Neural cell (in vitro differentiated cells): ENCODE measurements around the gene GPR42. TPM values are rescaled to one million over a fixed set of nuclear protein-coding genes. Genes with fewer than 3 reads are reported as not detected.

Source experiments
- H2AFZ ChIP-seq: fragments of 200-600, 300-800 bp; sonication (generic), shearing (Covaris generic); 2 replicates; pipeline ENCODE4 v1.6.0; 2014; ENCODE audit warnings: low read depth, mild to moderate bottlenecking, antibody characterized with exemption, low read length, moderate library complexity
- H3F3A ChIP-seq: fragments of 200-600 bp; shearing (Covaris generic); 2 replicates; pipeline ENCODE4 v1.6.1; 2016; ENCODE audit warnings: mild to moderate bottlenecking, moderate library complexity, mixed read lengths, antibody characterized with exemption, low read length; ENCODE audit not compliant: insufficient read depth, poor library complexity, severe bottlenecking
- H3K27ac ChIP-seq: fragments of 200-600, 300-800 bp; sonication (generic), shearing (Covaris generic); 2 replicates; pipeline ENCODE4 v1.5.1; 2014; ENCODE audit warnings: mild to moderate bottlenecking, low read length, moderate library complexity
- H3K27me3 ChIP-seq: fragments of 300-800, 200-600 bp; sonication (generic), shearing (Covaris generic); 2 replicates; pipeline ENCODE4 v1.6.0; 2014; ENCODE audit warnings: mild to moderate bottlenecking, low read depth, low read length, moderate library complexity; ENCODE audit not compliant: insufficient read depth
- H3K36me3 ChIP-seq: fragments of 300-800, 200-600 bp; sonication (generic), shearing (Covaris generic); 2 replicates; pipeline ENCODE4 v1.5.1; 2014; ENCODE audit warnings: mild to moderate bottlenecking, antibody characterized with exemption, low read length, moderate library complexity; ENCODE audit not compliant: insufficient read depth
- H3K4me2 ChIP-seq: fragments of 300-800, 200-600 bp; sonication (generic), shearing (Covaris generic); 2 replicates; pipeline ENCODE4 v1.6.0; 2014; ENCODE audit warnings: mild to moderate bottlenecking, low read length
- H3K4me3 ChIP-seq: fragments of 300-800, 200-600 bp; sonication (generic), shearing (Covaris generic); 2 replicates; pipeline ENCODE4 v1.5.1; 2014; ENCODE audit warnings: mild to moderate bottlenecking, low read length, moderate library complexity
- H3K79me2 ChIP-seq: fragments of 200-600 bp; shearing (Covaris generic); replicated peaks from 2 replicates; pipeline ENCODE4 v1.6.0; 2014; ENCODE audit warnings: mild to moderate bottlenecking, low read length, moderate library complexity; ENCODE audit not compliant: insufficient read depth
- H3K9ac ChIP-seq: fragments of 300-800, 200-600 bp; sonication (generic), shearing (Covaris generic); 2 replicates; pipeline ENCODE4 v1.6.1; 2016; ENCODE audit warnings: mild to moderate bottlenecking, low read length, mixed read lengths
- H3K9me2 ChIP-seq: fragments of 200-600 bp; shearing (Covaris generic); 2 replicates; pipeline ENCODE4 v1.6.1; 2016; ENCODE audit warnings: mild to moderate bottlenecking, low read length, mixed read lengths; ENCODE audit not compliant: insufficient read depth
- H3K9me3 ChIP-seq: fragments of 200-600, 300-800 bp; sonication (generic), shearing (Covaris generic); 2 replicates; pipeline ENCODE4 v1.6.1; 2016; ENCODE audit warnings: mild to moderate bottlenecking, mixed run types, low read length, moderate library complexity, mixed read lengths
- H4K20me1 ChIP-seq: fragments of 200-600 bp; shearing (Covaris generic); 2 replicates; pipeline ENCODE4 v1.6.1; 2016; ENCODE audit warnings: mild to moderate bottlenecking, mixed run types; ENCODE audit not compliant: insufficient read depth
- EP300 ChIP-seq: fragments of 450-650 bp; conservative IDR thresholded peaks from 2 replicates; pipeline ENCODE4 v1.6.1; 2014; ENCODE audit warnings: antibody characterized with exemption, mild to moderate bottlenecking, moderate library complexity; ENCODE audit not compliant: poor library complexity, severe bottlenecking
- EZH2 ChIP-seq: fragments of 200-600, 300-800 bp; shearing (Covaris generic), sonication (generic); IDR thresholded peaks from 2 replicates; pipeline ENCODE4 v1.6.1; 2014; ENCODE audit warnings: antibody characterized with exemption, low read length, borderline replicate concordance, mild to moderate bottlenecking; ENCODE audit not compliant: insufficient read depth, poor library complexity, severe bottlenecking
- MXI1 ChIP-seq: fragments of 450-650 bp; conservative IDR thresholded peaks from 2 replicates; pipeline ENCODE4 v1.6.1; 2014; ENCODE audit warnings: antibody characterized with exemption, mild to moderate bottlenecking; ENCODE audit not compliant: poor library complexity, severe bottlenecking
- POLR2AphosphoS5 ChIP-seq: IDR thresholded peaks from 2 replicates; pipeline ENCODE4 v1.6.1; 2012
- RAD21 ChIP-seq: fragments of 450-650 bp; conservative IDR thresholded peaks from 2 replicates; pipeline ENCODE4 v1.6.1; 2014; ENCODE audit warnings: antibody characterized with exemption, mild to moderate bottlenecking, moderate library complexity
- SMC3 ChIP-seq: fragments of 450-650 bp; conservative IDR thresholded peaks from 2 replicates; pipeline ENCODE4 v1.6.1; 2014; ENCODE audit warnings: antibody characterized with exemption, mild to moderate bottlenecking, moderate library complexity; ENCODE audit not compliant: poor library complexity
- TAF1 ChIP-seq: IDR thresholded peaks from 2 replicates; pipeline ENCODE4 v1.6.1; 2012; ENCODE audit warnings: low read depth
- polyA plus RNA-seq: library from polyadenylated mRNA; depleted of rRNA; stranded (reverse); fragments of >200 nt; gene quantifications from 2 replicates; pipeline ENCODE4 v1.2.3, GENCODE V29; 2014
- TF ChIP-seq, protein P1 (sequence below): fragments of 450-650 bp; IDR thresholded peaks from 2 replicates; pipeline ENCODE4 v1.5.1; 2014; ENCODE audit warnings: antibody characterized with exemption, mild to moderate bottlenecking, moderate library complexity; ENCODE audit not compliant: poor library complexity, severe bottlenecking
- TF ChIP-seq, protein P2 (sequence below): IDR thresholded peaks from 2 replicates; pipeline ENCODE4 v1.6.1; 2012; ENCODE audit warnings: borderline replicate concordance

Gene GPR42
- polyA plus RNA-seq, 1 donor from 2014 or later: not detected

GRCh38 chr19:35379992-35380391 is 9.1 kb downstream of the GPR42 start:
- Histone ChIP-seq H3K79me2 (no peaks in the 10 kb centered on the region), H3F3A (no peaks in the 10 kb centered on the region), H2AFZ (no peak overlapping the region), H3K36me3 (no peaks in the 10 kb centered on the region), H3K4me3 (no peak overlapping the region), H3K9me2 (no peaks in the 10 kb centered on the region), H3K4me2 (no peak overlapping the region), H3K27me3 (no peaks in the 10 kb centered on the region), H3K9ac (no peak overlapping the region), H3K9me3 (no peaks in the 10 kb centered on the region), H3K27ac (no peak overlapping the region), H4K20me1 (no peaks in the 10 kb centered on the region)
- TF ChIP-seq EP300 (no peak), POLR2AphosphoS5 (no peak), EZH2 (no peak), MXI1 (no peak), SMC3 (no peak), TAF1 (no peak), RAD21 (no peak)
- TF ChIP-seq, protein P1, sequence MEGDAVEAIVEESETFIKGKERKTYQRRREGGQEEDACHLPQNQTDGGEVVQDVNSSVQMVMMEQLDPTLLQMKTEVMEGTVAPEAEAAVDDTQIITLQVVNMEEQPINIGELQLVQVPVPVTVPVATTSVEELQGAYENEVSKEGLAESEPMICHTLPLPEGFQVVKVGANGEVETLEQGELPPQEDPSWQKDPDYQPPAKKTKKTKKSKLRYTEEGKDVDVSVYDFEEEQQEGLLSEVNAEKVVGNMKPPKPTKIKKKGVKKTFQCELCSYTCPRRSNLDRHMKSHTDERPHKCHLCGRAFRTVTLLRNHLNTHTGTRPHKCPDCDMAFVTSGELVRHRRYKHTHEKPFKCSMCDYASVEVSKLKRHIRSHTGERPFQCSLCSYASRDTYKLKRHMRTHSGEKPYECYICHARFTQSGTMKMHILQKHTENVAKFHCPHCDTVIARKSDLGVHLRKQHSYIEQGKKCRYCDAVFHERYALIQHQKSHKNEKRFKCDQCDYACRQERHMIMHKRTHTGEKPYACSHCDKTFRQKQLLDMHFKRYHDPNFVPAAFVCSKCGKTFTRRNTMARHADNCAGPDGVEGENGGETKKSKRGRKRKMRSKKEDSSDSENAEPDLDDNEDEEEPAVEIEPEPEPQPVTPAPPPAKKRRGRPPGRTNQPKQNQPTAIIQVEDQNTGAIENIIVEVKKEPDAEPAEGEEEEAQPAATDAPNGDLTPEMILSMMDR: no peak
- TF ChIP-seq, protein P2, sequence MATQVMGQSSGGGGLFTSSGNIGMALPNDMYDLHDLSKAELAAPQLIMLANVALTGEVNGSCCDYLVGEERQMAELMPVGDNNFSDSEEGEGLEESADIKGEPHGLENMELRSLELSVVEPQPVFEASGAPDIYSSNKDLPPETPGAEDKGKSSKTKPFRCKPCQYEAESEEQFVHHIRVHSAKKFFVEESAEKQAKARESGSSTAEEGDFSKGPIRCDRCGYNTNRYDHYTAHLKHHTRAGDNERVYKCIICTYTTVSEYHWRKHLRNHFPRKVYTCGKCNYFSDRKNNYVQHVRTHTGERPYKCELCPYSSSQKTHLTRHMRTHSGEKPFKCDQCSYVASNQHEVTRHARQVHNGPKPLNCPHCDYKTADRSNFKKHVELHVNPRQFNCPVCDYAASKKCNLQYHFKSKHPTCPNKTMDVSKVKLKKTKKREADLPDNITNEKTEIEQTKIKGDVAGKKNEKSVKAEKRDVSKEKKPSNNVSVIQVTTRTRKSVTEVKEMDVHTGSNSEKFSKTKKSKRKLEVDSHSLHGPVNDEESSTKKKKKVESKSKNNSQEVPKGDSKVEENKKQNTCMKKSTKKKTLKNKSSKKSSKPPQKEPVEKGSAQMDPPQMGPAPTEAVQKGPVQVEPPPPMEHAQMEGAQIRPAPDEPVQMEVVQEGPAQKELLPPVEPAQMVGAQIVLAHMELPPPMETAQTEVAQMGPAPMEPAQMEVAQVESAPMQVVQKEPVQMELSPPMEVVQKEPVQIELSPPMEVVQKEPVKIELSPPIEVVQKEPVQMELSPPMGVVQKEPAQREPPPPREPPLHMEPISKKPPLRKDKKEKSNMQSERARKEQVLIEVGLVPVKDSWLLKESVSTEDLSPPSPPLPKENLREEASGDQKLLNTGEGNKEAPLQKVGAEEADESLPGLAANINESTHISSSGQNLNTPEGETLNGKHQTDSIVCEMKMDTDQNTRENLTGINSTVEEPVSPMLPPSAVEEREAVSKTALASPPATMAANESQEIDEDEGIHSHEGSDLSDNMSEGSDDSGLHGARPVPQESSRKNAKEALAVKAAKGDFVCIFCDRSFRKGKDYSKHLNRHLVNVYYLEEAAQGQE: no peak

GRCh38 chr19:35380450-35381124 is 9.7 kb downstream of the GPR42 start:
- H2AFZ ChIP-seq: no peak overlapping the region
- H3K9me2 ChIP-seq: no peaks in the 10 kb centered on the region
- no peaks in the 10 kb centered on the region for H3K79me2 ChIP-seq
- H3F3A ChIP-seq: no peaks in the 10 kb centered on the region
- TF ChIP-seq RAD21: no peak
- TF ChIP-seq MXI1: no peak
- no peak for TF ChIP-seq EZH2
- no peak for TF ChIP-seq EP300
- TF ChIP-seq, protein P1: no peak
- TF ChIP-seq SMC3: no peak
- TF ChIP-seq, protein P2: no peak
- no peak for TF ChIP-seq POLR2AphosphoS5
- no peak for TF ChIP-seq TAF1
- no peak overlapping the region for H3K9ac ChIP-seq
- H3K4me3 ChIP-seq: no peak overlapping the region
- H3K27ac ChIP-seq: no peak overlapping the region
- no peak overlapping the region for H3K4me2 ChIP-seq
- H4K20me1 ChIP-seq: no peaks in the 10 kb centered on the region
- no peaks in the 10 kb centered on the region for H3K36me3 ChIP-seq
- H3K27me3 ChIP-seq: no peaks in the 10 kb centered on the region
- no peaks in the 10 kb centered on the region for H3K9me3 ChIP-seq
